Measurements from ENCODE around the gene GPX6.
"Not testable (repeated sequence)": the region's sequence is repeated elsewhere in the genome, so short reads cannot be mapped to it uniquely, and the experiment has no call there.

Gene GPX6

GRCh38 chr6:28522594-28523240 is 7.1 kb upstream of the GPX6 start:
- DNase-seq, result peak; percentile 74

GRCh38 chr6:28517964-28518363 is 2.4 kb upstream of the GPX6 start:
- H3K4me2 ChIP-seq (ENCODE audit: low read length), result no peak overlapping the region
- H2BK15ac ChIP-seq (replicated peaks; ENCODE audit: low read depth), result no peak overlapping the region
- H3K79me1 ChIP-seq (ENCODE audit: low read length), result no peaks in the 10 kb centered on the region
- no peak overlapping the region for H3K56ac ChIP-seq (ENCODE audit: low read length)
- no peak overlapping the region for H2BK120ac ChIP-seq (ENCODE audit: low read depth, low read length)
- H2BK5ac ChIP-seq (ENCODE audit: low read length), result no peak overlapping the region
- H3K4me1 ChIP-seq (ENCODE audit: control insufficient read depth, low read depth, low read length), result no peaks in the 10 kb centered on the region
- H3K27ac ChIP-seq (ENCODE audit: low read depth, low read length), result no peak overlapping the region
- no peaks in the 10 kb centered on the region for H3K27me3 ChIP-seq (ENCODE audit: insufficient read depth, low read length, poor library complexity)
- H3K4me3 ChIP-seq (ENCODE audit: low read length), result no peak overlapping the region
- H3K4ac ChIP-seq (ENCODE audit: low read depth, low read length), result no peak overlapping the region
- H3K18ac ChIP-seq (ENCODE audit: low read length), result no peak overlapping the region
- no peak overlapping the region for H4K5ac ChIP-seq (ENCODE audit: low read length)
- H3K79me2 ChIP-seq (ENCODE audit: control insufficient read depth, insufficient read depth, low read length), result no peaks in the 10 kb centered on the region
- no peak for DNase-seq
- H3K36me3 ChIP-seq (ENCODE audit: control insufficient read depth, insufficient read depth, low read length), result no peaks in the 10 kb centered on the region
- H3K23ac ChIP-seq (ENCODE audit: low read length), result no peak overlapping the region
- H3K9ac ChIP-seq (ENCODE audit: low read length), result no peak overlapping the region
- no peak overlapping the region for H2AK5ac ChIP-seq (ENCODE audit: low read length)
- no CpG with 5 or more reads among the region's 2 CpGs for WGBS (ENCODE audit: extremely low coverage, insufficient coverage, low lambda C conversion rate)
- no peak overlapping the region for H4K8ac ChIP-seq (ENCODE audit: low read depth, low read length)

More at GRCh38 chr6:28522594-28523240, 7.1 kb upstream of the GPX6 start:
- H2BK5ac ChIP-seq (ENCODE audit: low read length), result no peak overlapping the region
- H3K4me2 ChIP-seq (ENCODE audit: low read length), result no peak overlapping the region
- H4K8ac ChIP-seq (ENCODE audit: low read depth, low read length), result no peak overlapping the region
- no peak overlapping the region for H3K23ac ChIP-seq (ENCODE audit: low read length)
- no peaks in the 10 kb centered on the region for H3K27me3 ChIP-seq (ENCODE audit: insufficient read depth, low read length, poor library complexity)
- no peaks in the 10 kb centered on the region for H3K79me2 ChIP-seq (ENCODE audit: control insufficient read depth, insufficient read depth, low read length)
- H4K5ac ChIP-seq (ENCODE audit: low read length), result no peak overlapping the region
- H3K4me3 ChIP-seq (ENCODE audit: low read length), result no peak overlapping the region
- H3K56ac ChIP-seq (ENCODE audit: low read length), result no peak overlapping the region
- no peak overlapping the region for H2BK120ac ChIP-seq (ENCODE audit: low read depth, low read length)
- H3K79me1 ChIP-seq (ENCODE audit: low read length), result no peaks in the 10 kb centered on the region
- H2AK5ac ChIP-seq (ENCODE audit: low read length), result no peak overlapping the region
- H3K18ac ChIP-seq (ENCODE audit: low read length), result no peak overlapping the region
- no peak overlapping the region for H3K27ac ChIP-seq (ENCODE audit: low read depth, low read length)
- H3K9ac ChIP-seq (ENCODE audit: low read length), result no peak overlapping the region
- no peaks in the 10 kb centered on the region for H3K36me3 ChIP-seq (ENCODE audit: control insufficient read depth, insufficient read depth, low read length)
- H3K4ac ChIP-seq (ENCODE audit: low read depth, low read length), result no peak overlapping the region
- no peak overlapping the region for H2BK15ac ChIP-seq (replicated peaks; ENCODE audit: low read depth)
- H3K4me1 ChIP-seq (ENCODE audit: control insufficient read depth, low read depth, low read length), result no peaks in the 10 kb centered on the region

GRCh38 chr6:28512387-28512786 is 3.2 kb downstream of the GPX6 start:
- not testable (repeated sequence) for H4K5ac ChIP-seq (ENCODE audit: low read length); H3K79me2 ChIP-seq (ENCODE audit: control insufficient read depth, insufficient read depth, low read length); H2BK5ac ChIP-seq (ENCODE audit: low read length); H3K79me1 ChIP-seq (ENCODE audit: low read length); H3K9ac ChIP-seq (ENCODE audit: low read length); H2BK120ac ChIP-seq (ENCODE audit: low read depth, low read length); H3K4me3 ChIP-seq (ENCODE audit: low read length); H3K56ac ChIP-seq (ENCODE audit: low read length); H3K4me1 ChIP-seq (ENCODE audit: control insufficient read depth, low read depth, low read length); H3K23ac ChIP-seq (ENCODE audit: low read length); H3K27me3 ChIP-seq (ENCODE audit: insufficient read depth, low read length, poor library complexity); H3K27ac ChIP-seq (ENCODE audit: low read depth, low read length); H2BK15ac ChIP-seq (replicated peaks; ENCODE audit: low read depth); H3K4ac ChIP-seq (ENCODE audit: low read depth, low read length); H3K36me3 ChIP-seq (ENCODE audit: control insufficient read depth, insufficient read depth, low read length); H3K4me2 ChIP-seq (ENCODE audit: low read length); DNase-seq; H2AK5ac ChIP-seq (ENCODE audit: low read length); H3K18ac ChIP-seq (ENCODE audit: low read length); H4K8ac ChIP-seq (ENCODE audit: low read depth, low read length)
- no CpG with 5 or more reads among the region's 8 CpGs for WGBS (ENCODE audit: extremely low coverage, insufficient coverage, low lambda C conversion rate)

- no peak overlapping the region for H3K4me3 ChIP-seq (ENCODE audit: low read length)
- no peak overlapping the region for H2BK120ac ChIP-seq (ENCODE audit: low read depth, low read length)
- H3K36me3 ChIP-seq (ENCODE audit: control insufficient read depth, insufficient read depth, low read length), result no peaks in the 10 kb centered on the region
- no peak overlapping the region for H4K8ac ChIP-seq (ENCODE audit: low read depth, low read length)
- no peak overlapping the region for H4K5ac ChIP-seq (ENCODE audit: low read length)
- DNase-seq, result no peak
- H3K9ac ChIP-seq (ENCODE audit: low read length), result no peak overlapping the region
- no peak overlapping the region for H3K56ac ChIP-seq (ENCODE audit: low read length)
- H3K18ac ChIP-seq (ENCODE audit: low read length), result no peak overlapping the region
- no peaks in the 10 kb centered on the region for H3K4me1 ChIP-seq (ENCODE audit: control insufficient read depth, low read depth, low read length)
- no peak overlapping the region for H2AK5ac ChIP-seq (ENCODE audit: low read length)
- H3K79me2 ChIP-seq (ENCODE audit: control insufficient read depth, insufficient read depth, low read length), result no peaks in the 10 kb centered on the region
- H3K27me3 ChIP-seq (ENCODE audit: insufficient read depth, low read length, poor library complexity), result no peaks in the 10 kb centered on the region
- no peak overlapping the region for H3K27ac ChIP-seq (ENCODE audit: low read depth, low read length)
- H3K4ac ChIP-seq (ENCODE audit: low read depth, low read length), result no peak overlapping the region
- H3K23ac ChIP-seq (ENCODE audit: low read length), result no peak overlapping the region
- no peak overlapping the region for H2BK15ac ChIP-seq (replicated peaks; ENCODE audit: low read depth)
- H2BK5ac ChIP-seq (ENCODE audit: low read length), result no peak overlapping the region
- no CpG with 5 or more reads among the region's 51 CpGs for WGBS (ENCODE audit: extremely low coverage, insufficient coverage, low lambda C conversion rate)
- no peaks in the 10 kb centered on the region for H3K79me1 ChIP-seq (ENCODE audit: low read length)
- H3K4me2 ChIP-seq (ENCODE audit: low read length), result no peak overlapping the region
Observed at GRCh38 chr6:28511628-28512300, 3.8 kb downstream of the GPX6 start.

GRCh38 chr6:28506807-28507475 is 8.7 kb downstream of the GPX6 start:
- H3K9ac ChIP-seq (ENCODE audit: low read length), result no peak overlapping the region
- H2AK5ac ChIP-seq (ENCODE audit: low read length), result no peak overlapping the region
- H3K27ac ChIP-seq (ENCODE audit: low read depth, low read length), result no peak overlapping the region
- no peak for DNase-seq
- H2BK15ac ChIP-seq (replicated peaks; ENCODE audit: low read depth), result no peak overlapping the region
- no peak overlapping the region for H4K8ac ChIP-seq (ENCODE audit: low read depth, low read length)
- no peaks in the 10 kb centered on the region for H3K79me1 ChIP-seq (ENCODE audit: low read length)
- no peak overlapping the region for H2BK5ac ChIP-seq (ENCODE audit: low read length)
- no peak overlapping the region for H3K4me2 ChIP-seq (ENCODE audit: low read length)
- H3K56ac ChIP-seq (ENCODE audit: low read length), result no peak overlapping the region
- no CpG with 5 or more reads among the region's 4 CpGs for WGBS (ENCODE audit: extremely low coverage, insufficient coverage, low lambda C conversion rate)
- H3K27me3 ChIP-seq (ENCODE audit: insufficient read depth, low read length, poor library complexity), result no peaks in the 10 kb centered on the region
- H3K4me3 ChIP-seq (ENCODE audit: low read length), result no peak overlapping the region
- no peaks in the 10 kb centered on the region for H3K36me3 ChIP-seq (ENCODE audit: control insufficient read depth, insufficient read depth, low read length)
- no peak overlapping the region for H4K5ac ChIP-seq (ENCODE audit: low read length)
- no peaks in the 10 kb centered on the region for H3K79me2 ChIP-seq (ENCODE audit: control insufficient read depth, insufficient read depth, low read length)
- no peak overlapping the region for H2BK120ac ChIP-seq (ENCODE audit: low read depth, low read length)
- H3K18ac ChIP-seq (ENCODE audit: low read length), result no peak overlapping the region
- H3K23ac ChIP-seq (ENCODE audit: low read length), result no peak overlapping the region
- no peak overlapping the region for H3K4ac ChIP-seq (ENCODE audit: low read depth, low read length)
- H3K4me1 ChIP-seq (ENCODE audit: control insufficient read depth, low read depth, low read length), result no peaks in the 10 kb centered on the region
